Left lung (tissue), 10 donors: ENCODE results near the gene UROD. TPM values are rescaled to one million over a fixed set of nuclear protein-coding genes. Genes with fewer than 3 reads are reported as not detected.

Experiments
- ATAC-seq: fragments of 200-7000 bp; cut with Tn5 transposase; one replicate; pipeline ENCODE4 v1.9.1; 2020; ENCODE audit warnings: moderate library complexity
- DNase-seq, 4 donors: peaks; one replicate each; pipeline ENCODE4 v3.0.0-alpha.2; 2013 to 2020
- H3K27ac ChIP-seq, 2 donors: fragments of 200-600 bp; sonication (generic) in 1 of 2; one replicate each; pipeline versions ENCODE4 v1.5.0 to v1.8.0; 2020 to 2021
- H3K27me3 ChIP-seq, 2 donors: fragments of 200-600 bp; sonication (generic) in 1 of 2; one replicate each; pipeline versions ENCODE4 v1.5.0 to v1.8.0; 2020 to 2021
- H3K36me3 ChIP-seq, 2 donors: fragments of 200-600 bp; sonication (generic) in 1 of 2; one replicate each; pipeline versions ENCODE4 v1.5.0 to v1.8.0; 2020 to 2021
- H3K4me1 ChIP-seq, 2 donors: fragments of 200-600 bp; one replicate each; pipeline ENCODE4 v1.8.0; 2021
- H3K4me3 ChIP-seq, 2 donors: fragments of 200-600 bp; sonication (generic) in 1 of 2; one replicate each; pipeline versions ENCODE4 v1.5.0 to v1.8.0; 2020 to 2021; ENCODE audit warnings: mild to moderate bottlenecking in 1 of 2
- H3K9me3 ChIP-seq, 2 donors: fragments of 200-600 bp; sonication (generic) in 1 of 2; one replicate each; pipeline versions ENCODE4 v1.5.0 to v1.8.0; 2020 to 2021
- CTCF ChIP-seq, 2 donors: fragments of 200-600 bp; sonication (generic) in 1 of 2; IDR thresholded peaks; one replicate each; pipeline versions ENCODE4 v1.5.0 to v1.8.0; 2021; ENCODE audit warnings: antibody characterized with exemption in 2 of 2
- intact Hi-C, 2 donors: fragments of 100-400 bp; cut with DNase I; formaldehyde crosslinking; loops; one replicate each; pipeline versions ENCODE4 v1.11.2 to v1.14.2; 2022
- polyA plus RNA-seq, 6 donors: library from polyadenylated mRNA; unstranded; fragments of 120-200 nt; gene quantifications; one replicate each; pipeline ENCODE4 v1.2.1, GENCODE V29; 2013; ENCODE audit not compliant: insufficient read length in 6 of 6
- total RNA-seq, 2 donors: library from RNA; stranded (reverse); fragmentation: NEBNext Ultra II Directional; extraction: Animal tissue kit (Norgen Biotek cat#: 25700); gene quantifications; one replicate each; pipeline ENCODE4 v1.2.1, GENCODE V29; 2021
- donor health status: DM: no; HTN: yes; CAD: no.
- donor health status: DM: no; HTN: no; CAD: no.

The UROD gene
- total and polyA plus RNA-seq, 8 donors: 65.2 to 102 (median 89.8) TPM

DNA sequence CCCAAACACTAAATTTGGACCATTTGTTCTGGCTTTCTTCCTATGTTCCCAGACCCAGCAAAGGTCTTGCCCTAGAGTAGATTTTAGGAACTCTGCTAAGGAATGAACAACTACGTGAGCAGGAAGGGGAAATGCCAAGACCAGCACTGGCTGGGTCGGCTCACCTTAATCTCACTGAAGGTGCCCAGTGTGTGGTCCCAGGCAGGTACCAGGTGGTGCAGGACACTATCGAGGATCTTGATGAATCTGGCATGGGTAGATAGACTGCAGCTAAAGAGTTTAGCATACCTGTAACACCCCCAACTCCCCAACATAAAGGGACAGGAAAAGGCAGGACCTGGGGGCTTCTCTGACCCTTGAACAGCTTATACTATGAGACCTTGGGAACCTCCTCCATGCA lies 4.0 kb upstream of the UROD start:
- Histone ChIP-seq H3K27me3 (no peaks in the 10 kb centered on the region), H3K27ac (no peak overlapping the region), H3K4me3 (no peak overlapping the region), H3K36me3 (peaks cover 0 to 66% of the 10 kb centered on the region in 2 donors), H3K4me1 (peaks cover 17 to 35% of the 10 kb centered on the region in 2 donors), H3K9me3 (no peaks in the 10 kb centered on the region)
- no peak for ATAC-seq
- DNase-seq: no peak
- intact Hi-C loops: no loop called here
- no peak for TF ChIP-seq CTCF (IDR thresholded peaks at IDR 0.05)

- H3K27ac ChIP-seq: no peak overlapping the region
- no peaks in the 10 kb centered on the region for H3K9me3 ChIP-seq
- peaks cover 0 to 62% of the 10 kb centered on the region in 2 donors for H3K36me3 ChIP-seq
- peaks cover 18 to 39% of the 10 kb centered on the region in 2 donors for H3K4me1 ChIP-seq
- no peak for TF ChIP-seq CTCF (IDR thresholded peaks at IDR 0.05)
- no peak for ATAC-seq
- no peaks in the 10 kb centered on the region for H3K27me3 ChIP-seq
- intact Hi-C loops: no loop called here
- no peak for DNase-seq
- no peak overlapping the region for H3K4me3 ChIP-seq
Measured at GRCh38 chr1:45008516-45008915, 3.5 kb upstream of the UROD start.

DNA sequence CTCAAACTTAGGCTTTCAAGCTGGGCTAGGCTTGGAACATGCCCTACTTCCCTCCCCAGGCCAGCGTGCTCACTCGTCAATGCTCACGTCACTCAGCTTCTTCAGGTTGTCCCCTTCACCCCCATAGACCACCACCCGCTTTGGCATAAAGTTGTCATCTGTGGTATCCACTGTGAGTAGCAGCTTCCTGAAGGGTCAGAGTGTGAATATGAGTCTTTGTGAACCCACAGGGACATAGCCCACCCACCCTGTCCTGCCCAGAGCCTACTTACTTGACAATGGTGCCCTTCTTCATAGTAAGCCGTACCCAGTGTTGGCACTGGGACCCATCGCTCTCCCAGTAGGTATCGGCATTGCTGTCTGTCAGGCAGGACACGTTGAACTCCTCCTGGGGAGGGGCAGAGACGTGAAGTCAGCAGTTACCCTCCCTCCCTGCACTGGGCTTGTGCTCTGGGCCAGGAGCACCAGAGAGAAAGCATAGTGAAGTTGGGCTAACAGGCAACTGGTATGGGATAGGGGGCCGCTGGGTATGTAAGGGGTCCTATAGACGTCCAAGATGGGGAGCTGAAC lies 2.7 kb upstream of the UROD start:
- Histone ChIP-seq H3K36me3 (peaks cover 0 to 59% of the 10 kb centered on the region in 2 donors), H3K27me3 (no peaks in the 10 kb centered on the region), H3K4me3 (peak overlapping the region in 1 of 2 donors; percentile 86), H3K27ac (no peak overlapping the region), H3K9me3 (no peaks in the 10 kb centered on the region), H3K4me1 (peaks cover 18 to 46% of the 10 kb centered on the region in 2 donors)
- DNase-seq (no peak), ATAC-seq (no peak)
- intact Hi-C loops: no loop called here
- TF ChIP-seq CTCF (IDR thresholded peaks at IDR 0.05): no peak

- H3K9me3 ChIP-seq: no peaks in the 10 kb centered on the region
- H3K4me1 ChIP-seq: peaks cover 18 to 52% of the 10 kb centered on the region in 2 donors
- H3K36me3 ChIP-seq: peaks cover 0 to 56% of the 10 kb centered on the region in 2 donors
- H3K4me3 ChIP-seq: peak overlapping the region; percentile 79 to 86
- no peaks in the 10 kb centered on the region for H3K27me3 ChIP-seq
- intact Hi-C loops: loop anchor here in 1 of 2 donors (5.0 to 10.0 kb wide), 2 partner anchors 292 to 485 kb away; partner anchors contain the start of gene TESK2
- peak overlapping the region in 1 of 2 donors; percentile 88 for H3K27ac ChIP-seq
- DNase-seq (peak in 2 of 4 donors; percentile 50 to 84), ATAC-seq (peak; percentile 28)
- TF ChIP-seq CTCF (IDR thresholded peaks at IDR 0.05): no peak
Measured at GRCh38 chr1:45009956-45010854, 1.8 kb upstream of the UROD start.
